Panc1 (cell line): ENCODE results near the gene MYBBP1A. TPM values are rescaled to one million over a fixed set of nuclear protein-coding genes. Genes with fewer than 3 reads are reported as not detected.

Source experiments
- ATAC-seq: fragments of 200-7000 bp; cut with Tn5 transposase; 2 replicates; pipeline ENCODE4 v1.9.1; 2020; ENCODE audit warnings: mild to moderate bottlenecking, moderate library complexity
- BruUV-seq: library from RNA; stranded (reverse); fragments of 400-500 nt; replicated peaks from 2 replicates; lab custom pipeline; 2021; lab: Mats Ljungman, UMichigan
- CTCF ChIA-PET: fragments of 300-600 bp; sonication (Branson Sonifier 250); formaldehyde crosslinking; loops from one replicate; lab custom pipeline; 2022; ENCODE audit warnings: antibody characterized with exemption; lab: Charles Lee
- POLR2A ChIA-PET: fragments of 300-600 bp; sonication (Branson Sonifier 250); formaldehyde crosslinking; loops from one replicate; lab custom pipeline; 2022; ENCODE audit warnings: antibody characterized with exemption; lab: Charles Lee
- DNase-seq: peaks from one replicate; pipeline ENCODE4 v3.0.0-alpha.2; 2010; ENCODE audit warnings: low read depth, low spot score
- H3K27ac ChIP-seq: 2 replicates; pipeline ENCODE4 v1.5.1; 2011; ENCODE audit warnings: mild to moderate bottlenecking, low read length, inconsistent platforms
- H3K27me3 ChIP-seq: fragments of 200-500 bp; sonication (Bioruptor generic); 2 replicates; pipeline ENCODE4 v1.6.0; 2014; ENCODE audit warnings: low read length, inconsistent platforms; ENCODE audit not compliant: control insufficient read depth, insufficient read depth
- H3K36me3 ChIP-seq: fragments of 200-500 bp; sonication (Bioruptor generic); 2 replicates; pipeline ENCODE4 v1.5.1; 2014; ENCODE audit warnings: inconsistent platforms, mild to moderate bottlenecking, low read length, moderate library complexity; ENCODE audit not compliant: control insufficient read depth, insufficient read depth
- H3K4me1 ChIP-seq: 2 replicates; pipeline ENCODE4 v1.5.1; 2011; ENCODE audit warnings: inconsistent platforms, mild to moderate bottlenecking, low read length, moderate library complexity; ENCODE audit not compliant: control insufficient read depth, insufficient read depth
- H3K4me3 ChIP-seq, 2 experiments: 2 replicates each; pipeline ENCODE4 v1.5.1; 2011 to 2012; ENCODE audit warnings: low read depth in 2 of 2, low read length in 2 of 2, mild to moderate bottlenecking in 2 of 2, inconsistent platforms in 1 of 2, moderate library complexity in 1 of 2
- H3K9me3 ChIP-seq: fragments of 200-500 bp; sonication (Bioruptor generic); 2 replicates; pipeline ENCODE4 v1.5.1; 2014; ENCODE audit warnings: low read depth, mild to moderate bottlenecking, inconsistent platforms, low read length, moderate library complexity; ENCODE audit not compliant: control insufficient read depth, insufficient read depth
- POLR2AphosphoS5 ChIP-seq: IDR thresholded peaks from 2 replicates; pipeline ENCODE4 v1.6.1; 2012; ENCODE audit warnings: mild to moderate bottlenecking, low read depth, low read length, moderate library complexity
- REST ChIP-seq, 2 experiments: IDR thresholded peaks; 2 replicates each; pipeline ENCODE4 v1.6.1; 2011 to 2012; ENCODE audit warnings: low read depth in 2 of 2, control low read depth in 1 of 2, low read length in 1 of 2, mild to moderate bottlenecking in 1 of 2, moderate library complexity in 1 of 2; ENCODE audit not compliant: insufficient read depth in 1 of 2
- SIN3A ChIP-seq: IDR thresholded peaks from 2 replicates; pipeline ENCODE4 v1.6.1; 2012; ENCODE audit warnings: low read depth, mild to moderate bottlenecking, low read length, moderate library complexity, borderline replicate concordance; ENCODE audit not compliant: insufficient read depth
- TCF7L2 ChIP-seq: IDR thresholded peaks from 2 replicates; pipeline ENCODE4 v1.6.1; 2011; ENCODE audit warnings: mild to moderate bottlenecking, low read depth, low read length, inconsistent platforms
- in situ Hi-C: cut with HindIII; loops from 2 replicates; pipeline ENCODE4 v1.10.0; 2016; ENCODE audit warnings: low sequenced_read_pairs, low pct_unique_long_range_greater_than_20kb
- intact Hi-C: fragments of 100-400 bp; cut with micrococcal nuclease; formaldehyde crosslinking; loops from one replicate; pipeline ENCODE4 v1.10.0; 2022; ENCODE audit not compliant: unreplicated experiment
- total RNA-seq: library from RNA; stranded (reverse); gene quantifications from one replicate; pipeline ENCODE4 v1.2.1, GENCODE V29; 2021; ENCODE audit not compliant: unreplicated experiment
- TF ChIP-seq, protein P1 (sequence below): fragments of 450-650 bp; IDR thresholded peaks from 2 replicates; pipeline ENCODE4 v1.5.1; 2017; ENCODE audit warnings: mild to moderate bottlenecking

Gene MYBBP1A
- total RNA-seq, 1 experiment from 2014 or later, result 95.6 TPM

GRCh38 chr17:4588898-4589625, 33.9 kb upstream of the MYBBP1A start:
- Histone ChIP-seq H3K4me3 (no peak overlapping the region), H3K36me3 (no peaks in the 10 kb centered on the region), H3K27ac (no peak overlapping the region), H3K9me3 (no peaks in the 10 kb centered on the region), H3K27me3 (no peaks in the 10 kb centered on the region; the same call in 1 of the 2 replicates), H3K4me1 (no peaks in the 10 kb centered on the region)
- ChIA-PET POLR2A (interaction anchor here (0.6 kb wide), 1 partner anchor 18 kb away, joined by 4 read pairs; no protein-coding TSS in a partner anchor), CTCF (no interaction called here)
- no peak for DNase-seq
- BruUV-seq, result no TSS peak
- intact Hi-C loops (no loop called here), in situ Hi-C loops (no loop called here)
- no peak for ATAC-seq
- TF ChIP-seq, protein P1, sequence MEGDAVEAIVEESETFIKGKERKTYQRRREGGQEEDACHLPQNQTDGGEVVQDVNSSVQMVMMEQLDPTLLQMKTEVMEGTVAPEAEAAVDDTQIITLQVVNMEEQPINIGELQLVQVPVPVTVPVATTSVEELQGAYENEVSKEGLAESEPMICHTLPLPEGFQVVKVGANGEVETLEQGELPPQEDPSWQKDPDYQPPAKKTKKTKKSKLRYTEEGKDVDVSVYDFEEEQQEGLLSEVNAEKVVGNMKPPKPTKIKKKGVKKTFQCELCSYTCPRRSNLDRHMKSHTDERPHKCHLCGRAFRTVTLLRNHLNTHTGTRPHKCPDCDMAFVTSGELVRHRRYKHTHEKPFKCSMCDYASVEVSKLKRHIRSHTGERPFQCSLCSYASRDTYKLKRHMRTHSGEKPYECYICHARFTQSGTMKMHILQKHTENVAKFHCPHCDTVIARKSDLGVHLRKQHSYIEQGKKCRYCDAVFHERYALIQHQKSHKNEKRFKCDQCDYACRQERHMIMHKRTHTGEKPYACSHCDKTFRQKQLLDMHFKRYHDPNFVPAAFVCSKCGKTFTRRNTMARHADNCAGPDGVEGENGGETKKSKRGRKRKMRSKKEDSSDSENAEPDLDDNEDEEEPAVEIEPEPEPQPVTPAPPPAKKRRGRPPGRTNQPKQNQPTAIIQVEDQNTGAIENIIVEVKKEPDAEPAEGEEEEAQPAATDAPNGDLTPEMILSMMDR, result no peak
- TF ChIP-seq POLR2AphosphoS5 (no peak), REST (IDR thresholded peaks at IDR 0.05; ENCODE audit: insufficient read depth in 1 of 2, low read depth in 2 of 2, low read length in 1 of 2) (no peak), TCF7L2 (no peak), SIN3A (no peak)

DNA sequence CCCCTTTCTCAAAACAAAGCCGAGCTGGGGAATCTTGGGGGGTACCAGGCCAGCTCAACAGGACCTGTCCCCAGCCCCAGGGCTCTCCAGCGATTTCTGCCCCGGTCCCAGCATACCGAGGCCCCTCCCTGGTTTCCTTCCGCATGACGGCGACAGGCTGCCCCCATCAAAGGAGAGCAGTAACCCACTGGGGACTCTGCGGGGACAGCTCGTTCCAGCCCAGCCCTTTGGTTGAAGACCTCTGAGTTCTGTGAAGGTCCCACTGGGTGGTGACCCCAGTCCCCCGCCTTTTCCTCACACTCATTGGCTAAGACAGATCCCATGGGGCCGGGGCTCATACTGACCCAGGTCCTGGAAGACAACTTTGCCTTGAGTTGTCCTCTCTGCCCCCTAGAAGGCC, 33.2 kb upstream of the MYBBP1A start:
- ChIA-PET CTCF (interaction anchor here (0.5 kb wide), 1 partner anchor 21 kb away, joined by 7 read pairs; no protein-coding TSS in a partner anchor), POLR2A (interaction anchor here (0.5 kb wide), 1 partner anchor 345 kb away, joined by 4 read pairs; no protein-coding TSS in a partner anchor)
- TF ChIP-seq, protein P1, result no peak
- TF ChIP-seq TCF7L2 (no peak), SIN3A (no peak), POLR2AphosphoS5 (no peak), REST (IDR thresholded peaks at IDR 0.05; ENCODE audit: insufficient read depth in 1 of 2, low read depth in 2 of 2, low read length in 1 of 2) (no peak)
- DNase-seq (no peak), ATAC-seq (no peak)
- no peak overlapping the region for H3K4me3 ChIP-seq
- H3K27me3 ChIP-seq, result no peaks in the 10 kb centered on the region; the same call in 1 of the 2 replicates
- no peaks in the 10 kb centered on the region for H3K4me1 ChIP-seq
- H3K9me3 ChIP-seq, result no peaks in the 10 kb centered on the region
- H3K27ac ChIP-seq, result no peak overlapping the region
- no TSS peak for BruUV-seq
- intact Hi-C loops (no loop called here), in situ Hi-C loops (no loop called here)
- H3K36me3 ChIP-seq, result no peaks in the 10 kb centered on the region
